GM19328 (cell line): ENCODE results near the gene KIF25.
"Not testable (repeated sequence)": the region's sequence is repeated elsewhere in the genome, so short reads cannot be mapped to it uniquely, and the experiment has no call there.

Source experiments
- ATAC-seq: cut with Tn5 transposase; IDR thresholded peaks from one replicate; pipeline ENCODE4 v1.9.1; 2021; ENCODE audit warnings: mild to moderate bottlenecking, moderate library complexity; ENCODE audit not compliant: unreplicated experiment

Gene KIF25

GRCh38 chr6:168061269-168062210, 64.1 kb downstream of the KIF25 start:
- ATAC-seq = no peak

GRCh38 chr6:168062346-168063289, 65.1 kb downstream of the KIF25 start:
- ATAC-seq = no peak

- no peak for ATAC-seq
These were observed 66.0 kb downstream of the KIF25 start for GRCh38 chr6:168063431-168063830.

GRCh38 chr6:168064226-168064807, 66.8 kb downstream of the KIF25 start:
- no peak for ATAC-seq

GRCh38 chr6:168067081-168067759, 69.7 kb downstream of the KIF25 start:
- ATAC-seq = no peak

- ATAC-seq = no peak
These were observed 73.3 kb downstream of the KIF25 start for GRCh38 chr6:168070804-168071203.

GRCh38 chr6:168071620-168072019, 74.1 kb downstream of the KIF25 start:
- ATAC-seq = no peak

- ATAC-seq = no peak
These were observed 74.8 kb downstream of the KIF25 start for GRCh38 chr6:168072261-168072660.

GRCh38 chr6:168072730-168073129, 75.3 kb downstream of the KIF25 start:
- no peak for ATAC-seq

GRCh38 chr6:168073937-168074730, 76.7 kb downstream of the KIF25 start:
- no peak for ATAC-seq

GRCh38 chr6:168075216-168075615, 77.7 kb downstream of the KIF25 start:
- ATAC-seq = no peak

GRCh38 chr6:168075787-168076202, 78.3 kb downstream of the KIF25 start:
- no peak for ATAC-seq

GRCh38 chr6:168077401-168077800, 79.9 kb downstream of the KIF25 start:
- ATAC-seq = not testable (repeated sequence)

- ATAC-seq = no peak
These were observed 80.9 kb downstream of the KIF25 start for GRCh38 chr6:168078175-168078942.

GRCh38 chr6:168078943-168079405, 81.5 kb downstream of the KIF25 start, which contains the start of gene FRMD1:
Gene FRMD1, minus strand, starts transcription at chr6:168079212. Its CDS starts 118 bp downstream, at chr6:168079094.
- no peak for ATAC-seq

GRCh38 chr6:168080393-168081077, 83.1 kb downstream of the KIF25 start:
- ATAC-seq = no peak

GRCh38 chr6:168081858-168082546, 84.5 kb downstream of the KIF25 start:
- no peak for ATAC-seq
